H9 (cell line): ENCODE measurements around the gene GRB10. TPM values are rescaled to one million over a fixed set of nuclear protein-coding genes. Genes with fewer than 3 reads are reported as not detected.
A peak's percentile ranks its signal among the peaks of the same experiment; 100 is the strongest.

Source experiments
- DNase-seq: peaks from one replicate; pipeline ENCODE4 v3.0.0-alpha.2; 2017
- H2AFZ ChIP-seq: one replicate; pipeline ENCODE4 v1.6.1; 2013; ENCODE audit warnings: mild to moderate bottlenecking, low read length, control low read depth, moderate library complexity
- H2AK5ac ChIP-seq: 2 replicates; pipeline ENCODE4 v1.6.1; 2013; ENCODE audit warnings: low read length, control low read depth, mixed read lengths; ENCODE audit not compliant: insufficient read length
- H2BK120ac ChIP-seq: one replicate; pipeline ENCODE4 v1.6.1; 2013; ENCODE audit warnings: low read depth, mild to moderate bottlenecking, low read length, control low read depth, inconsistent platforms; ENCODE audit not compliant: poor library complexity, severe bottlenecking
- H2BK12ac ChIP-seq: 2 replicates; pipeline ENCODE4 v1.6.1; 2013; ENCODE audit warnings: low read length, control low read depth, mixed read lengths, low read depth; ENCODE audit not compliant: insufficient read length
- H2BK15ac ChIP-seq: 2 replicates; pipeline ENCODE4 v1.6.1; 2013; ENCODE audit warnings: low read depth, low read length, control low read depth
- H2BK20ac ChIP-seq: one replicate; pipeline ENCODE4 v1.6.1; 2013; ENCODE audit warnings: low read depth, mild to moderate bottlenecking, low read length, control low read depth, inconsistent platforms; ENCODE audit not compliant: poor library complexity, severe bottlenecking
- H2BK5ac ChIP-seq: 2 replicates; pipeline ENCODE4 v1.6.1; 2013; ENCODE audit warnings: low read length, control low read depth, mixed read lengths; ENCODE audit not compliant: insufficient read length
- H3K14ac ChIP-seq: 2 replicates; pipeline ENCODE4 v1.6.1; 2013; ENCODE audit warnings: low read length, control low read depth; ENCODE audit not compliant: insufficient read depth
- H3K18ac ChIP-seq: 2 replicates; pipeline ENCODE4 v1.6.1; 2013; ENCODE audit warnings: low read depth, mild to moderate bottlenecking, mixed read lengths, low read length, control low read depth; ENCODE audit not compliant: insufficient read length
- H3K23ac ChIP-seq: 2 replicates; pipeline ENCODE4 v1.6.1; 2013; ENCODE audit warnings: low read length, control low read depth, mixed read lengths, low read depth; ENCODE audit not compliant: insufficient read length
- H3K23me2 ChIP-seq: 2 replicates; pipeline ENCODE4 v1.6.1; 2013; ENCODE audit warnings: low read depth, mild to moderate bottlenecking, mixed read lengths, low read length, control low read depth; ENCODE audit not compliant: insufficient read length, poor library complexity, severe bottlenecking
- H3K27ac ChIP-seq: 2 replicates; pipeline ENCODE4 v1.5.1; 2013; ENCODE audit warnings: low read length, control low read depth, mixed read lengths, low read depth; ENCODE audit not compliant: insufficient read length
- H3K27me3 ChIP-seq: 2 replicates; pipeline ENCODE4 v1.6.1; 2013; ENCODE audit warnings: low read length, control low read depth, inconsistent platforms; ENCODE audit not compliant: insufficient read depth
- H3K4ac ChIP-seq: 2 replicates; pipeline ENCODE4 v1.6.1; 2013; ENCODE audit warnings: low read depth, mild to moderate bottlenecking, control low read depth, inconsistent platforms, low read length, moderate library complexity
- H3K4me1 ChIP-seq: 2 replicates; pipeline ENCODE4 v1.6.1; 2013; ENCODE audit warnings: low read length, control low read depth, inconsistent platforms; ENCODE audit not compliant: insufficient read depth
- H3K4me2 ChIP-seq: 2 replicates; pipeline ENCODE4 v1.6.1; 2013; ENCODE audit warnings: low read length, control low read depth, mixed read lengths; ENCODE audit not compliant: insufficient read length, insufficient read depth
- H3K56ac ChIP-seq: 2 replicates; pipeline ENCODE4 v1.6.1; 2013; ENCODE audit warnings: low read depth, mild to moderate bottlenecking, mixed read lengths, low read length, control low read depth; ENCODE audit not compliant: insufficient read length
- H3K79me1 ChIP-seq: 2 replicates; pipeline ENCODE4 v1.6.1; 2013; ENCODE audit warnings: low read depth, mild to moderate bottlenecking, moderate library complexity, low read length, control low read depth, inconsistent platforms; ENCODE audit not compliant: insufficient read depth, poor library complexity, severe bottlenecking
- H3K79me2 ChIP-seq: 2 replicates; pipeline ENCODE4 v1.6.1; 2013; ENCODE audit warnings: low read length, control low read depth, inconsistent platforms; ENCODE audit not compliant: insufficient read depth
- H3K9ac ChIP-seq: 2 replicates; pipeline ENCODE4 v1.6.1; 2013; ENCODE audit warnings: low read length, control low read depth, mixed read lengths; ENCODE audit not compliant: insufficient read length; ENCODE audit errors: extremely low read depth
- H3K9me3 ChIP-seq: one replicate; pipeline ENCODE4 v1.6.1; 2013; ENCODE audit warnings: low read depth, low read length, inconsistent platforms; ENCODE audit not compliant: control insufficient read depth
- H3T11ph ChIP-seq: one replicate; pipeline ENCODE4 v1.6.1; 2013; ENCODE audit warnings: mild to moderate bottlenecking, low read length, control low read depth, inconsistent platforms
- H4K20me1 ChIP-seq: one replicate; pipeline ENCODE4 v1.6.1; 2013; ENCODE audit not compliant: control insufficient read depth, insufficient read length, insufficient read depth
- H4K5ac ChIP-seq: 2 replicates; pipeline ENCODE4 v1.6.1; 2013; ENCODE audit warnings: low read depth, mild to moderate bottlenecking, mixed read lengths, low read length, control low read depth; ENCODE audit not compliant: insufficient read length
- H4K8ac ChIP-seq: replicated peaks from 2 replicates; pipeline ENCODE4 v1.6.1; 2013; ENCODE audit warnings: low read length, control low read depth, mixed read lengths, low read depth; ENCODE audit not compliant: insufficient read length
- H4K91ac ChIP-seq: 2 replicates; pipeline ENCODE4 v1.6.1; 2013; ENCODE audit warnings: low read depth, mild to moderate bottlenecking, moderate library complexity, mixed read lengths, low read length, control low read depth; ENCODE audit not compliant: insufficient read length
- H3K27ac Mint-ChIP-seq, 3 experiments: 2 replicates in 2 of 3; 3 replicates in 1 of 3; pipeline ENCODE4 v1.8.0; 2020 to 2021; ENCODE audit warnings: mixed read lengths in 3 of 3, mild to moderate bottlenecking in 1 of 3, moderate library complexity in 1 of 3
- H3K27me3 Mint-ChIP-seq: 2 replicates; pipeline ENCODE4 v1.8.0; 2021; ENCODE audit warnings: low read depth, mild to moderate bottlenecking, moderate library complexity, mixed read lengths
- H3K36me3 Mint-ChIP-seq, 3 experiments: 2 replicates in 2 of 3; 3 replicates in 1 of 3; pipeline ENCODE4 v1.8.0; 2020 to 2021; ENCODE audit warnings: low read depth in 3 of 3, mixed read lengths in 3 of 3; ENCODE audit not compliant: insufficient read depth in 1 of 3
- H3K4me1 Mint-ChIP-seq, 2 experiments: 2 replicates each; pipeline ENCODE4 v1.8.0; 2020; ENCODE audit warnings: mixed read lengths in 2 of 2
- H3K4me3 Mint-ChIP-seq, 2 experiments: 2 replicates in 1 of 2; 3 replicates in 1 of 2; pipeline ENCODE4 v1.8.0; 2020 to 2021; ENCODE audit warnings: mild to moderate bottlenecking in 2 of 2, mixed read lengths in 2 of 2, moderate library complexity in 1 of 2
- H3K9me3 Mint-ChIP-seq, 2 experiments: 2 replicates in 1 of 2; 3 replicates in 1 of 2; pipeline ENCODE4 v1.8.0; 2020; ENCODE audit warnings: mild to moderate bottlenecking in 2 of 2, mixed read lengths in 2 of 2, moderate library complexity in 1 of 2
- WGBS: extraction: QIAGEN DNeasy Blood & Tissue Kit; methylation state at CpG from one replicate; pipeline ENCODE4 v1.1.7; 2013; ENCODE audit warnings: missing lambda C conversion rate, low lambda C conversion rate, mixed read lengths; ENCODE audit not compliant: insufficient read length; ENCODE audit errors: extremely low coverage; 5-methylcytosine and 5-hydroxymethylcytosine counted together
- total RNA-seq: library from RNA; stranded (reverse); gene quantifications from 2 replicates; pipeline ENCODE4 v1.2.1, GENCODE V29; 2021
- TF ChIP-seq, protein P1 (sequence below): fragments of 200-600 bp; sonication (generic); conservative IDR thresholded peaks from 3 replicates; pipeline ENCODE4 v1.8.0; 2021; ENCODE audit warnings: antibody characterized with exemption, mild to moderate bottlenecking

The GRB10 gene
- total RNA-seq, 1 experiment from 2014 or later: 108 TPM

DNA sequence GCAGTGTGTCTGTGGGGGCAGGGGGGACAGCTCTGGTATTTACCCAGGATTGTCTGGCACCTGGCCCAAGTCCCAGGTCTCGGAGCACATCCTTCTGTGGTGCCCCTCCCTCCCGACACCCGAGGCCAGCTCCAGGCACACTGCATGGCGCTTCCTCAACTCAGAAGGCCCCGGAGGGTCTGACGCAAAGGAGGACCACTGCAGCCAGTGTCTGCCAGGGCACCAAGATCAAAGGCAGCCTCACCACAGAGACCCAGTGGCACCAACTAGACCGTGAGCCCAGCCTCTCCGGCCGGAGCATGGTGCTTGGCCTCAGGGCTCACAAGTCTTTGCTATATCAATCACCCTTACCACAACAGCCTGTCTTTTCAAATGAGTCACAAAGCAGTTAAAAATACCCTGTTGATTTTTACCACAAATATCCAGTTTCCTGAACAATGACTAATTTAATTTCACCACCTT lies 118.2 kb downstream of the GRB10 start:
- Histone ChIP-seq H2BK12ac (no peak overlapping the region), H3K9ac (no peak overlapping the region), H2AFZ (no peak overlapping the region), H4K91ac (no peak overlapping the region), H2AK5ac (no peak overlapping the region), H3K4ac (no peak overlapping the region), H3K23me2 (no peaks in the 10 kb centered on the region), H3K14ac (no peak overlapping the region), H3K27me3 (no peaks in the 10 kb centered on the region), H3K9me3 (no peaks in the 10 kb centered on the region), H4K8ac (no peak overlapping the region), H3K18ac (no peak overlapping the region), H4K20me1 (no peaks in the 10 kb centered on the region), H2BK20ac (no peak overlapping the region), H3K27ac (no peak overlapping the region), H3K56ac (no peak overlapping the region), H3K4me2 (no peak overlapping the region), H3K4me1 (no peaks in the 10 kb centered on the region), H3K79me2 (no peaks in the 10 kb centered on the region), H2BK120ac (no peak overlapping the region), H2BK5ac (no peak overlapping the region), H3K79me1 (no peaks in the 10 kb centered on the region), H3T11ph (no peak overlapping the region), H4K5ac (no peak overlapping the region), H3K23ac (no peak overlapping the region), H2BK15ac (no peak overlapping the region)
- WGBS: no CpG with 5 or more reads among the region's 9 CpGs
- H3K27ac Mint-ChIP-seq: peak overlapping the region in 1 of 3 experiments; percentile 49; a peak in 1 of 7 replicates
- TF ChIP-seq, protein P1, sequence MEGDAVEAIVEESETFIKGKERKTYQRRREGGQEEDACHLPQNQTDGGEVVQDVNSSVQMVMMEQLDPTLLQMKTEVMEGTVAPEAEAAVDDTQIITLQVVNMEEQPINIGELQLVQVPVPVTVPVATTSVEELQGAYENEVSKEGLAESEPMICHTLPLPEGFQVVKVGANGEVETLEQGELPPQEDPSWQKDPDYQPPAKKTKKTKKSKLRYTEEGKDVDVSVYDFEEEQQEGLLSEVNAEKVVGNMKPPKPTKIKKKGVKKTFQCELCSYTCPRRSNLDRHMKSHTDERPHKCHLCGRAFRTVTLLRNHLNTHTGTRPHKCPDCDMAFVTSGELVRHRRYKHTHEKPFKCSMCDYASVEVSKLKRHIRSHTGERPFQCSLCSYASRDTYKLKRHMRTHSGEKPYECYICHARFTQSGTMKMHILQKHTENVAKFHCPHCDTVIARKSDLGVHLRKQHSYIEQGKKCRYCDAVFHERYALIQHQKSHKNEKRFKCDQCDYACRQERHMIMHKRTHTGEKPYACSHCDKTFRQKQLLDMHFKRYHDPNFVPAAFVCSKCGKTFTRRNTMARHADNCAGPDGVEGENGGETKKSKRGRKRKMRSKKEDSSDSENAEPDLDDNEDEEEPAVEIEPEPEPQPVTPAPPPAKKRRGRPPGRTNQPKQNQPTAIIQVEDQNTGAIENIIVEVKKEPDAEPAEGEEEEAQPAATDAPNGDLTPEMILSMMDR: no peak
- no peak for DNase-seq
- no peaks in the 10 kb centered on the region for H3K9me3 Mint-ChIP-seq
- peaks cover 16 to 73% (median 52%) of the 10 kb centered on the region in 3 experiments; a peak in 6 of 7 replicates for H3K36me3 Mint-ChIP-seq
- no peak overlapping the region for H3K4me3 Mint-ChIP-seq
- H3K27me3 Mint-ChIP-seq: no peaks in the 10 kb centered on the region
- no peaks in the 10 kb centered on the region; a peak in 1 of 4 replicates for H3K4me1 Mint-ChIP-seq
